Activated T-helper 1 cell treated with anti-CD3 and anti-CD28 coated beads, Interleukin-12 subunit alpha, Interleukin-12 subunit beta, Interleukin-2, Interleukin-4 antibody, amounts not matched to agents 30 ng/mL and 10 ng/mL and 1 ng/mL, durations not matched to agents 14 hours and 24 hours and 36 hours (primary cell): ENCODE data around the gene MEX3D. TPM values are rescaled to one million over a fixed set of nuclear protein-coding genes. Genes with fewer than 3 reads are reported as not detected.
A peak's percentile ranks its signal among the peaks of the same experiment; 100 is the strongest.

Source experiments
- DNase-seq: peaks from one replicate; pipeline ENCODE4 v3.0.0; 2021; ENCODE audit warnings: low spot score
- H3K27ac Mint-ChIP-seq: one replicate; pipeline ENCODE4 v1.8.0; 2021; ENCODE audit warnings: mild to moderate bottlenecking, mixed read lengths
- H3K27me3 Mint-ChIP-seq: one replicate; pipeline ENCODE4 v1.8.0; 2022; ENCODE audit warnings: mild to moderate bottlenecking, moderate library complexity, mixed read lengths; ENCODE audit not compliant: insufficient read depth
- H3K36me3 Mint-ChIP-seq: one replicate; pipeline ENCODE4 v1.8.0; 2021; ENCODE audit warnings: low read depth, mixed read lengths
- H3K4me1 Mint-ChIP-seq: one replicate; pipeline ENCODE4 v1.8.0; 2021; ENCODE audit warnings: low read depth, mixed read lengths
- H3K4me3 Mint-ChIP-seq: one replicate; pipeline ENCODE4 v1.8.0; 2021; ENCODE audit warnings: mild to moderate bottlenecking, moderate library complexity, mixed read lengths
- H3K9me3 Mint-ChIP-seq: one replicate; pipeline ENCODE4 v1.8.0; 2021; ENCODE audit warnings: mixed read lengths
- intact Hi-C: fragments of 100-400 bp; cut with micrococcal nuclease; formaldehyde crosslinking; loops from one replicate; pipeline ENCODE4 v1.15.1; 2024
- total RNA-seq: library from RNA; stranded (reverse); gene quantifications from 2 replicates; pipeline ENCODE4 v1.2.3, GENCODE V29; 2022

MEX3D gene
- total RNA-seq, 1 donor from 2014 or later, result 14.6 TPM

DNA sequence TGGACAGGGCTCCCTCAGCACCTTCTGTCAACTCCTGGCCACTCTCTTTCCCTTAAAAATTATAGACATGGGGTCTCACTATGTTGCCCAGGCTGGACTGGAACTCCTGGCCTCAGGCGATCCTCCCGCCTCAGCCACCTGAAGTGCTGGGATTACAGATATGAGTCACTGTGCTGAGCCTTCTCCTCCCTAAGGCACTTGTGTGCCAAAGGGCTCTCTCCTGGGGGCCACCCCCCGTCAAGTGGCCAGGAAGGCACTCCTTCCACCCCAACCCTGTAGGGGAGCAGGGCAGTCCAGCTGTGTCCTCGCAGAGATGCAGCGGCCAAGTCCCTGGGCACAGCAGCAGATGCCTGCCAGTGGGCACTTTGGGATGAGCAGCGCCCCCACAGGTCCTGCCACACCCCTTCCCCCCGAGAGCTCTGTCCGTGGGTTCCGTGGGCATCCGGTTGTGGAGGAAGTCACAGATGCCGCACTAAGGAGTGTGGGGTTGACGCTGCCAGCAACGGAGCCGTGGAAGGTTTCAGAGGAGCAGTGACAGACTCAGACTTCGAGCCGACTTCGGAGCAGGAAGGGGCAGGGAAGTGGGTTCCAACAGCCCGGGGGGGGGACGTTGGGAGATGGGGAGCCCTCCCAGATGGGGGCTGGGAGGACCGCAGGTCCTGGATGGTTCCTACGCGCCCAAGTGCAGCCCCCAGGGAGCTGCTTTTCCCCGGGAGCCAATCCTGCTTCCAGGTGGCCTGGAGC lies 40.4 kb upstream of the MEX3D start:
- no peak for DNase-seq
- Mint-ChIP-seq H3K9me3 (no peaks in the 10 kb centered on the region), H3K27me3 (no peaks in the 10 kb centered on the region), H3K27ac (no peak overlapping the region), H3K4me1 (peaks cover 20% of the 10 kb centered on the region), H3K36me3 (peaks cover 9% of the 10 kb centered on the region), H3K4me3 (peak overlapping the region; percentile 49)
- intact Hi-C loops, result no loop called here

GRCh38 chr19:1606138-1606651 lies 38.1 kb upstream of the MEX3D start:
- Mint-ChIP-seq H3K4me1 (peaks cover 27% of the 10 kb centered on the region), H3K36me3 (peaks cover 14% of the 10 kb centered on the region), H3K27ac (peak overlapping the region; percentile 100), H3K9me3 (no peaks in the 10 kb centered on the region), H3K27me3 (no peaks in the 10 kb centered on the region), H3K4me3 (peak overlapping the region; percentile 98)
- intact Hi-C loops, result loop anchor here (1.0 kb wide), 2 partner anchors 45 to 65 kb away; no protein-coding TSS in a partner anchor
- DNase-seq, result no peak

- Mint-ChIP-seq H3K4me1 (peaks cover 27% of the 10 kb centered on the region), H3K9me3 (no peaks in the 10 kb centered on the region), H3K36me3 (peaks cover 12% of the 10 kb centered on the region), H3K27ac (peak within 1 kb of the TSS; percentile 100), H3K4me3 (peak within 1 kb of the TSS; percentile 98), H3K27me3 (no peaks in the 10 kb centered on the region)
- peak; percentile 88 for DNase-seq
- intact Hi-C loops, result loop anchor here (1.0 kb wide), 5 partner anchors 13 to 207 kb away; partner anchors contain the start of genes ATP8B3, MBD3 and PCSK4
Observed at GRCh38 chr19:1605236-1606137, 37.4 kb upstream of the MEX3D start, which contains the start of gene UQCR11. Gene UQCR11, minus strand, starts transcription at chr19:1605462. Its CDS starts 53 bp downstream, at chr19:1605409.

- Mint-ChIP-seq H3K9me3 (no peaks in the 10 kb centered on the region), H3K27ac (no peak overlapping the region), H3K27me3 (no peaks in the 10 kb centered on the region), H3K4me1 (peaks cover 14% of the 10 kb centered on the region), H3K4me3 (no peak overlapping the region), H3K36me3 (peaks cover 16% of the 10 kb centered on the region)
- intact Hi-C loops, result no loop called here
- no peak for DNase-seq
Observed at GRCh38 chr19:1602091-1602707, 34.1 kb upstream of the MEX3D start.

GRCh38 chr19:1601613-1602064 lies 33.5 kb upstream of the MEX3D start:
- intact Hi-C loops, result no loop called here

DNA sequence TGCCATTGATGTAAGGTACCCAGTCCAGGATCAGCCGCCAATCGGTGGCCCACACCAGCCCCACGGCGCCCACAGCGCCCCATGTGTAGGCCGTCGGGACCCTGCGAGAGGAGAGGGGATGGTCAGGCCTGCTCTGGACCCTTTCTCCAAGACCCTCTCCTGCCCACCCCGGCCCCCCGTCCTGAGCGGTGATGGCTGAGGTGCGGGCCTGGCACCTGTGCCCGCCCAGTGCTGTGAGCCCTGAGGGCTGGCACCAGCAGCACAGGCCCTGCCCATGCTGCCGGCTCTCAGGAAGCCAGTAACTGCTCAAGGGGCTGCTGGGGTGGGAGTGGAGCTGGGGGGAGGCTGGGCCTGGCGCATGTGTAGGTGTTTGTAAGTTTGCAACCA lies 31.3 kb upstream of the MEX3D start:
- Mint-ChIP-seq H3K4me1 (peaks cover 7% of the 10 kb centered on the region), H3K9me3 (no peaks in the 10 kb centered on the region), H3K36me3 (peaks cover 17% of the 10 kb centered on the region), H3K4me3 (no peak overlapping the region), H3K27ac (no peak overlapping the region), H3K27me3 (no peaks in the 10 kb centered on the region)
- intact Hi-C loops, result no loop called here
- no peak for DNase-seq

More at GRCh38 chr19:1601613-1602064, 33.5 kb upstream of the MEX3D start:
- H3K9me3 Mint-ChIP-seq, result no peaks in the 10 kb centered on the region
- H3K36me3 Mint-ChIP-seq, result peaks cover 17% of the 10 kb centered on the region
- H3K27ac Mint-ChIP-seq, result no peak overlapping the region
- H3K4me3 Mint-ChIP-seq, result no peak overlapping the region
- no peaks in the 10 kb centered on the region for H3K27me3 Mint-ChIP-seq
- no peak for DNase-seq
- peaks cover 14% of the 10 kb centered on the region for H3K4me1 Mint-ChIP-seq

DNA sequence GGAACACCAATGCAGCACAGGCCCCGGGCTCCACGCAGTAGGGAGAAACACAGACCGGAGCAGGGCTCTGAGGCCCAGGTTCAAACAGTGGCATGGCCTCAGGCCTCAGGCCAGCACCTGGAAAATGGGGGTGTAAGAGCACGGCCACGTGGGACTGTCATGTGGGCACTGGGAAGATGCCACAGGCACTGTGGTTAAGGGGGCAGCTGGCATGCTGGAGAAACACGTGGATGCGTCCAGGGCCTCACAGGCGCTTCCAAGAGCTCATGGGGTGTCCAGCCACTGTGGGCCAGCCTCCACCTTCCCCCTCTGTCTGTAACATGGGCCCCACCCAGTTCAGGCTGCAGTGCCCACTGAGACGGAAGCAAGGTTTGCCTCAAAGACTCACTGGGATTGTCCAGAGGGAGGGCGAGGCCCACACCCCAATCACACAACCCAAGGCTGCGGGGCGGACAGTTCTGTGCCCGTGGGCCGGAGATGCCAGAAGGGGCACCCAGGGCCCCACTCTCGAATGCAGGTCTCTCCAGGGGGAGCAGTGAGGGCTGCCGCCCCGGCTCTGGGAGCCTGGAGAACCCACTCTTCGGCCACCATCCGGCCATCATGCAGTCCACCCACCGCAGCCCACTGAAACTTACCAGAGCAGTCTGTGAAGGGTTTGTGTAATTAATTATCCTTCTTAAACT lies 30.8 kb upstream of the MEX3D start:
- no peaks in the 10 kb centered on the region for H3K9me3 Mint-ChIP-seq
- H3K4me1 Mint-ChIP-seq, result peaks cover 7% of the 10 kb centered on the region
- no peaks in the 10 kb centered on the region for H3K27me3 Mint-ChIP-seq
- H3K36me3 Mint-ChIP-seq, result peaks cover 17% of the 10 kb centered on the region
- H3K27ac Mint-ChIP-seq, result no peak overlapping the region
- no peak overlapping the region for H3K4me3 Mint-ChIP-seq
- intact Hi-C loops, result no loop called here
- no peak for DNase-seq

- H3K27ac Mint-ChIP-seq, result no peak overlapping the region
- H3K4me1 Mint-ChIP-seq, result peaks cover 20% of the 10 kb centered on the region
- peak overlapping the region; percentile 88 for H3K4me3 Mint-ChIP-seq
- peaks cover 16% of the 10 kb centered on the region for H3K36me3 Mint-ChIP-seq
- intact Hi-C loops, result loop anchor here (2.0 to 5.0 kb wide), 3 partner anchors 103 to 316 kb away; partner anchors contain the start of genes FAM174C, PCSK4, REEP6 and REXO1
- no peaks in the 10 kb centered on the region for H3K27me3 Mint-ChIP-seq
- DNase-seq, result no peak
- no peaks in the 10 kb centered on the region for H3K9me3 Mint-ChIP-seq
Observed at GRCh38 chr19:1593501-1593772, 25.3 kb upstream of the MEX3D start.

DNA sequence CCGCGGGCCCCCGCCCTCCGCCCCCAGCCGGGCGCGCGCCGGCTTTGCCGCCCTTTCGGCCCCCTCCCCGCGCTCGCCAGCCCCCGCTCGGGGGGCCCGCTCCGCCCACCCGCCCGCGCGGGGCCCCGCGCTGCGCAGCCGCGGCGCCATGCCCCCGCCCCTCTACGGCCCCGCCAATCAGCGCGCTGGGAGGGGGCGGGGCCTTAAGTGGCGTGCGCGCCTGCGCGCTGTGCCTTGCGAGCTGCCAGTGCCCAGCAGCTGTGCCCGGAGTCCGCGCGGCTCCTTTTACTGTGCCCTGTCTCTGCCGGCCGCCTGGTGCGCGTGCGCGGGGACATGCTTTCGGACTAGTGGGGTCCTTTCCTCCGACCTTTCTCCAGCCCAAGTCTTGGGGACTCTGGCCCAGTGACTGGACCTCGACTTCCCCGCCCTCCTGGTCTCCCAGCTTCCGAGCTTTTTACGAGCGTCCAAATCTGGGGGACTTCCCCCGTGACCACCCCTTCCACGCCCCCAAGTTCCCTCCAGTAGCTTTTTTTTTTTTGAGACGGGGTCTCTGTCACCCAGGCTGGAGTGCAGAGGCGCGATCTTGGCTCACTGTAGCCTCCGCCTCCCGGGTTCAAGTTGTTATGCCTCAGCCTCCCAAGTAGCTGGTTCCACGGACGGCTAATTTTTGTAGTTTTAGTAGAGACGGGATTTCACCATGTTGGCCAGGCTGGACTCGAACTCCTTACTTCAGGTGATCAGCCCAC lies 24.8 kb upstream of the MEX3D start, which contains the start of gene MBD3:
TSS of gene MBD3 (minus strand) at position 111 of the 746 bp plus-strand sequence. CDS start 234 bp downstream, outside the sequence.
- intact Hi-C loops, result loop anchor here (1.0 to 5.0 kb wide), 5 partner anchors 12 to 316 kb away; partner anchors contain the start of genes FAM174C, PCSK4, REEP6 and REXO1
- peak; percentile 87 for DNase-seq
- peaks cover 15% of the 10 kb centered on the region for H3K36me3 Mint-ChIP-seq
- H3K27ac Mint-ChIP-seq, result peak within 1 kb of the TSS; percentile 91
- peaks cover 20% of the 10 kb centered on the region for H3K4me1 Mint-ChIP-seq
- no peaks in the 10 kb centered on the region for H3K27me3 Mint-ChIP-seq
- peak within 1 kb of the TSS; percentile 91 for H3K4me3 Mint-ChIP-seq
- H3K9me3 Mint-ChIP-seq, result no peaks in the 10 kb centered on the region

- intact Hi-C loops, result loop anchor here (1.0 to 5.0 kb wide), 5 partner anchors 13 to 315 kb away; partner anchors contain the start of genes FAM174C, PCSK4, REEP6 and REXO1
Observed at GRCh38 chr19:1592024-1592754, 24.1 kb upstream of the MEX3D start.

More at GRCh38 chr19:1592024-1592754, 24.1 kb upstream of the MEX3D start:
- H3K27ac Mint-ChIP-seq, result peak overlapping the region; percentile 91
- DNase-seq, result peak; percentile 85
- peaks cover 7% of the 10 kb centered on the region for H3K36me3 Mint-ChIP-seq
- no peaks in the 10 kb centered on the region for H3K27me3 Mint-ChIP-seq
- H3K9me3 Mint-ChIP-seq, result no peaks in the 10 kb centered on the region
- H3K4me1 Mint-ChIP-seq, result peaks cover 20% of the 10 kb centered on the region
- H3K4me3 Mint-ChIP-seq, result peak overlapping the region; percentile 91
